Measurements from ENCODE around the gene CPAMD8. TPM values are rescaled to one million over a fixed set of nuclear protein-coding genes. Genes with fewer than 3 reads are reported as not detected.
"Not testable (repeated sequence)": the region's sequence is repeated elsewhere in the genome, so short reads cannot be mapped to it uniquely, and the experiment has no call there.

The CPAMD8 gene
- total RNA-seq, 2 experiments from 2014 or later = not detected

- H3K27ac Mint-ChIP-seq = no peak overlapping the region
- H3K9me3 Mint-ChIP-seq = peaks cover 13% of the 10 kb centered on the region
- no peak for TF ChIP-seq CTCF (IDR thresholded peaks at IDR 0.05)
- no peak for ATAC-seq
- no peaks in the 10 kb centered on the region for H3K4me1 Mint-ChIP-seq (ENCODE audit: low read depth)
- no peaks in the 10 kb centered on the region for H3K36me3 Mint-ChIP-seq (ENCODE audit: low read depth)
- peaks cover 8% of the 10 kb centered on the region for H3K27me3 Mint-ChIP-seq
- POLR2A ChIA-PET = no interaction called here
- CTCF ChIA-PET = no interaction called here
- intact Hi-C loops (cut with micrococcal nuclease) = no loop called here
- H3K4me3 Mint-ChIP-seq = no peak overlapping the region
- no peak for DNase-seq
Observed at GRCh38 chr19:16998635-16999194, 27.9 kb downstream of the CPAMD8 start.

GRCh38 chr19:16996838-16997490, 29.6 kb downstream of the CPAMD8 start:
- H3K4me3 Mint-ChIP-seq; CTCF ChIA-PET; H3K27me3 Mint-ChIP-seq; H3K27ac Mint-ChIP-seq; H3K36me3 Mint-ChIP-seq (ENCODE audit: low read depth); POLR2A ChIA-PET; ATAC-seq; DNase-seq; intact Hi-C loops (cut with micrococcal nuclease); H3K4me1 Mint-ChIP-seq (ENCODE audit: low read depth): not testable (repeated sequence)
- H3K9me3 Mint-ChIP-seq = peaks cover 13% of the 10 kb centered on the region

GRCh38 chr19:16988661-16989060, 37.9 kb downstream of the CPAMD8 start:
- no peak overlapping the region for H3K27ac Mint-ChIP-seq
- no peak for TF ChIP-seq CTCF (IDR thresholded peaks at IDR 0.05)
- ChIA-PET POLR2A (no interaction called here), CTCF (no interaction called here)
- no peaks in the 10 kb centered on the region for H3K36me3 Mint-ChIP-seq (ENCODE audit: low read depth)
- peaks cover 4% of the 10 kb centered on the region for H3K9me3 Mint-ChIP-seq
- ATAC-seq = no peak
- H3K4me1 Mint-ChIP-seq (ENCODE audit: low read depth) = no peaks in the 10 kb centered on the region
- intact Hi-C loops (cut with micrococcal nuclease) = no loop called here
- no peak overlapping the region for H3K4me3 Mint-ChIP-seq
- H3K27me3 Mint-ChIP-seq = no peaks in the 10 kb centered on the region
- no peak for DNase-seq

GRCh38 chr19:16985403-16985802, 41.2 kb downstream of the CPAMD8 start:
- H3K4me1 Mint-ChIP-seq (ENCODE audit: low read depth) = no peaks in the 10 kb centered on the region
- DNase-seq (no peak), ATAC-seq (no peak)
- H3K36me3 Mint-ChIP-seq (ENCODE audit: low read depth) = no peaks in the 10 kb centered on the region
- intact Hi-C loops (cut with micrococcal nuclease) = no loop called here
- no peak for TF ChIP-seq CTCF (IDR thresholded peaks at IDR 0.05)
- peaks cover 4% of the 10 kb centered on the region for H3K9me3 Mint-ChIP-seq
- ChIA-PET POLR2A (no interaction called here), CTCF (no interaction called here)
- H3K4me3 Mint-ChIP-seq = no peak overlapping the region
- H3K27me3 Mint-ChIP-seq = no peaks in the 10 kb centered on the region
- no peak overlapping the region for H3K27ac Mint-ChIP-seq

- intact Hi-C loops (cut with micrococcal nuclease) = not testable (repeated sequence)
Observed at GRCh38 chr19:16982586-16982985, 44.0 kb downstream of the CPAMD8 start.

More at GRCh38 chr19:16982586-16982985, 44.0 kb downstream of the CPAMD8 start:
- H3K27ac Mint-ChIP-seq; H3K4me3 Mint-ChIP-seq; H3K36me3 Mint-ChIP-seq (ENCODE audit: low read depth); H3K9me3 Mint-ChIP-seq; H3K4me1 Mint-ChIP-seq (ENCODE audit: low read depth); H3K27me3 Mint-ChIP-seq; DNase-seq; CTCF ChIA-PET; POLR2A ChIA-PET; ATAC-seq: not testable (repeated sequence)

All from activated CD8-positive, alpha-beta T cell treated with anti-CD3 and anti-CD28 coated beads for 36 hours (primary cell).